Jurkat, Clone E6-1 (cell line): Measurements from ENCODE around the gene CHMP4B.
A peak's percentile ranks its signal among the peaks of the same experiment; 100 is the strongest.
"Not testable (repeated sequence)": the region's sequence is repeated elsewhere in the genome, so short reads cannot be mapped to it uniquely, and the experiment has no call there.

ENCODE experiments used
- DNase-seq: peaks from one replicate; pipeline ENCODE4 v3.0.0-alpha.2; 2011; ENCODE audit warnings: low read depth, low spot score
- H3K4me3 ChIP-seq: 2 replicates; pipeline ENCODE4 v1.5.1; 2011; ENCODE audit warnings: mild to moderate bottlenecking, low read length, control low read depth, moderate library complexity

CHMP4B gene

DNA sequence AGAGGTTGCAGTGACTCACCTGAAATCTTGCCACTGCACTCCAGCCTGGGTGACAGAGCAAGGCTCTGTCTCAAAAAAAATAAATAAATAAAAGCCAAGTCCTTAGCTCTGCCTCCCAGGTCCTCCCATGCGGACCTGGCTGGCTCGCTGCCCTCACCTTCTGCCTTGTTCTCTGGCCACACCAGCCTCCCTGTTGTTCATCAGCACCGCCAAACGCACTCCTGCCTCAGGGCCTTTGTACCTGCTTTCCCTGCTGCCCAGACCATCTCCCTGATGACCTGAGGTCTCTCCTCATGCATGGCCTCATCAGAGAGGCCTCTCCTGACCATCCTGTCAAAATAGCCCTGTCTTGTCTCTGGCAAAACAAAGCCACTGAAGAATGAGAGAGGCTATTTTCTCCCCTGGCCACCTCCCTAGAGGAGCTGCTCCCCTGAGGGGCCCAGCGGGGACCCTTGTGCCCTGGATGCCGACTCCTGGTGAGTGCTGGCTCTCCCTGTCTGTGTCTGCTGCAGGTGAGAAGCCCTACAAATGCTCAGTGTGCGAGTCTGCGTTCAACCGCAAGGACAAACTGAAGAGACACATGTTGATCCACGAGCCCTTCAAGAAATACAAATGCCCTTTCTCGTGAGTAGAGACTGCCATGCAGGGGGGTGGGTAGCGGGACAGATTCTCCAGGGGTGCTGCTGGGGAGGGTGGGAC, 22.6 kb upstream of the CHMP4B start:
- no peak overlapping the region for H3K4me3 ChIP-seq
- no peak for DNase-seq

DNA sequence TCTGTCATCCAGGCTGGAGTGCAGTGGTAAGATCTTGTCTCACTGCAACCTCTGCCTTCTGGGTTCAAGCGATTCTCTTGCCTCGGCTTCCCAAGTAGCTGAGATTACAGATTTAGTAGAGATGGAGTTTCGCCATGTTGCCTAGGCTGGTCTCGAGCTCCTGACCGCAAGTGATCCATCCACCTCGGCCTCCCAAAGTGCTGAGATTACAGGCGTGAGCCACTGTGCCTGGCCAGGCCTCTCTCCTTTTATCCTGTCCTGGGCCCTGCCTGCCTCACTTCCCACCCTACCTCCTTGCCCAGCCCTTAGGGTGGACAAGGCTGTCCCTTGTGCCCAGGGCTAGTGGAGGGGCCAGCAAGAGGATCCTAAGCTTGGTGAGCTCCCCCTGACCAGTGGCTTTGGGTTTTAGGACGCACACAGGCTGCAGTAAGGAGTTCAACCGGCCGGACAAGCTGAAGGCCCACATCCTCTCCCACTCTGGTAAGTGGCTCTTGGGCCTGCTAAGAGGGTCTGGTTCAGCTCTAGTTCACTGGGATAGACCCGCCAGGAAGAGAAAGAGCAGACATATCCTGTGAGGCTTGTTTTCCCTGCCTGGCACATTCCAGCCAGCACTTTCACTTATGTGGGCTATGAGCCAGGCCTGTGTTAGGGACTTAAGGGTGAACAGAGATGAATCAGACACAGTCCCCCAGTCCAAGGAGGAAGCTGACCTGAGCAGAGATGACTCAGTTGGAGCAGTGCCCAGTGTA, 21.9 kb upstream of the CHMP4B start:
- no peak overlapping the region for H3K4me3 ChIP-seq
- DNase-seq: no peak

DNA sequence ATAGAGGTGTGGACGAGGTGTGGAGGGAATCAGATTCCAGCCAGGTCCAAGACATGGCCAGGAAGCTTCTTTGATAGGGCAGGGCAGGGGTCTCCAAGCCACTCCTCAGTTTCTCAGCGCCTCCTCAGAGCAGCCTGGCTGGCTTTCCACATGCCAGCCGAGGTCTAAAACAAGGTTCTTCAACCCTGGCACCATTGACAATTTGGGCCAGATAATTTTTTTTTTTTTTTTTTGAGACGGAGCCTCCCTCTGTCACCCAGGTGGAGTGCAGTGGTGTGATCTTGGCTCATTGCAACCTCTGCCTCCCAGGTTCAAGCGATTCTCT, 21.3 kb upstream of the CHMP4B start:
- DNase-seq: no peak
- H3K4me3 ChIP-seq: no peak overlapping the region

DNA sequence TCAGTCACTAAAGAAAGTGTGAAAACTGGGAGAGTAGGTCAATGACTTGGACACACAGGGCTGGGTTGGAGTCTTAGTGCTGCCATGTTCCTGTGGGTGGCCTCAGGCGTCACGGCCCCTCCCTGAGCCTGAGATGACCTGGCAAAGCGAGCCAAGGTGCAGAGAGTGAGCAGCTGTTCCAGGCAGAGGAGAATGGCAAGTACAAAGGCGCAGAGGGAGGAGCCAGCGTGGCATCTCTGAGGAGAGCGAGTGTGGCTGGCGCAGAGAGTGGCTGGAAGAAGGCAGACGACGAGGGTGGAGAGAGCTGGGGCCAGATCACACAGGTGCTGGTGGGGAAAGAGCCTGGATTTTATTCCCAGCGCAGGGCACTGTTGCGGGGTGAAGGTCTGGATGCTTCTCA, 20.6 kb upstream of the CHMP4B start:
- no peak for DNase-seq

DNA sequence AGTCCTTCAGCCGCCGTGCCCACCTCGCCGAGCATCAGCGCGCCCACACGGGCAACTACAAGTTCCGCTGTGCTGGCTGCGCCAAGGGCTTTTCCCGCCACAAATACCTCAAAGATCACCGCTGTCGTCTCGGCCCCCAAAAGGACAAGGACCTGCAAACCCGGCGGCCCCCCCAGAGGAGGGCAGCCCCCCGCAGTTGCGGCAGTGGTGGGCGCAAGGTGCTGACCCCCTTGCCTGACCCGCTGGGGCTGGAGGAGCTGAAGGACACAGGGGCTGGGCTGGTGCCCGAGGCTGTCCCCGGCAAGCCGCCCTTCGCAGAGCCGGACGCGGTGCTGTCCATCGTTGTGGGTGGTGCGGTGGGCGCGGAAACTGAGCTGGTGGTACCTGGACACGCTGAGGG, 20.1 kb upstream of the CHMP4B start:
- no peak overlapping the region for H3K4me3 ChIP-seq
- no peak for DNase-seq

More for the DNA sequence above, 20.6 kb upstream of the CHMP4B start:
- no peak overlapping the region for H3K4me3 ChIP-seq

DNA sequence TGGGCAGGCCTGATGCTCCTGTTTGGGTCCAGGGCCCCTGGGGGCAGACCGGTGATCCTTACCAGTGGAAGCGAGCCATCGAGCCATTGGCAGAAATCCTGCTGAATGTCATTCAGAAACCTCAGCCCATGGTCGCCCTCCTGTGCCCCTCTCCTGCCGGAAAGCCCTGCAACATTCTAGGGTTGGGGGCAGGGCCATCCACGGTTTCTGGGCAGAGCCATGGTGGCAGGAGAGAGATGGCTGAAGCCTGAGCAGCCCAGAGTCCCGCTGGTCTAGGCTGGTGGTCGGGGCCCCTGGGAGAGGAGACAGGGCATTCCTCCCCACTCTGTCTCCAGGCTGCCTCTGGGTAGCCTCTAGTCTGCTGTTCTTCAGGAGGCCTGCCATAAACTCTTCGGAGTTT, 19.6 kb upstream of the CHMP4B start:
- no peak for DNase-seq
- no peak overlapping the region for H3K4me3 ChIP-seq

DNA sequence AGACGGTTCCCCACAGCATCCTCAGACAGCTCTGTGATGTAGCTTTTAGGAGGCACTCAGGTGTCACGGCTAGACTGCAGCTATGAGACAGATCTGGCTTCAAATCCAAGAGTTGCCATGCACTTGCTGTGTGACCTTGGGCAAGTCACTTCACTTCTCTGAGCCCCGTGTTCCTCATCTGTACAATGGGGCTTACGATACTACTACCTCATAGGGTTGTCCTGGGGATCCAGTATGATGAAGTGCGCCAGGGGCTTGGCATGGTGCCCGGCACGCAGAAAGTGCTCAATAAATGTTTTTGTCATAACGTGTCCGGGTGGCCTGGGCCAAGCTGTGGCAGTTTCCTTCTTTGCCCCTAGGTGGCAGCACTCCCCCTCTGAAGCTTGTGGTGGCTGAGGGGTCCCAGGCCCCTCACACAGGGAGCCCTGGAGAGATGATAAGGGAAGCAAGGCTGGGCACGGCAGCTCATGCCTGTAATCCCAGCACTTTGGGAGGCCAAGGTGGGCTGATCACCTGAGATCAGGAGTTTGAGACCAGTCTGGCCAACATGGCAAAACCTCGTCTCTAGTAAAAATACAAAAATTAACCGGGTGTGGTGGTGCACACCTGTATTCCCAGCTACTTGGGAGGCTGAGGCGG, 19.1 kb upstream of the CHMP4B start:
- H3K4me3 ChIP-seq: no peak overlapping the region
- no peak for DNase-seq

DNA sequence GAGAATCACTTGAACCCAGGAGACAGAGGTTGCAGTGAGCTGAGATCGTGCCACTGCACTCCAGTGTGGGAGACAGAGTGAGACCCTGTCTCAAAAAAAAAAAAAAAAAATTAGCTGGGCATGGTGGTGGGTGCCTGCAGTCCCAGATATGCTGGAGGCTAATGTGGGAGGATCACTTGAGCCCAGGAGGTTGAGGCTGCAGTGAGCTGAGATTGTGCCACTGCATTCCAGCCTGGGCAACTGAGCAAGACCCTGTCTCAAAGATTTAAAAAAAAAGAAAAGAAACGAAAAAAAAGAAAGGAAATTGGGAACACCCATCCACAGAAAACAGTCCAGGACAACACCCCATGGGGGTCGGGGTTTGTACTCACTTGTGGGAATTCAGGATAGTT, 18.6 kb upstream of the CHMP4B start:
- H3K4me3 ChIP-seq: not testable (repeated sequence)

DNA sequence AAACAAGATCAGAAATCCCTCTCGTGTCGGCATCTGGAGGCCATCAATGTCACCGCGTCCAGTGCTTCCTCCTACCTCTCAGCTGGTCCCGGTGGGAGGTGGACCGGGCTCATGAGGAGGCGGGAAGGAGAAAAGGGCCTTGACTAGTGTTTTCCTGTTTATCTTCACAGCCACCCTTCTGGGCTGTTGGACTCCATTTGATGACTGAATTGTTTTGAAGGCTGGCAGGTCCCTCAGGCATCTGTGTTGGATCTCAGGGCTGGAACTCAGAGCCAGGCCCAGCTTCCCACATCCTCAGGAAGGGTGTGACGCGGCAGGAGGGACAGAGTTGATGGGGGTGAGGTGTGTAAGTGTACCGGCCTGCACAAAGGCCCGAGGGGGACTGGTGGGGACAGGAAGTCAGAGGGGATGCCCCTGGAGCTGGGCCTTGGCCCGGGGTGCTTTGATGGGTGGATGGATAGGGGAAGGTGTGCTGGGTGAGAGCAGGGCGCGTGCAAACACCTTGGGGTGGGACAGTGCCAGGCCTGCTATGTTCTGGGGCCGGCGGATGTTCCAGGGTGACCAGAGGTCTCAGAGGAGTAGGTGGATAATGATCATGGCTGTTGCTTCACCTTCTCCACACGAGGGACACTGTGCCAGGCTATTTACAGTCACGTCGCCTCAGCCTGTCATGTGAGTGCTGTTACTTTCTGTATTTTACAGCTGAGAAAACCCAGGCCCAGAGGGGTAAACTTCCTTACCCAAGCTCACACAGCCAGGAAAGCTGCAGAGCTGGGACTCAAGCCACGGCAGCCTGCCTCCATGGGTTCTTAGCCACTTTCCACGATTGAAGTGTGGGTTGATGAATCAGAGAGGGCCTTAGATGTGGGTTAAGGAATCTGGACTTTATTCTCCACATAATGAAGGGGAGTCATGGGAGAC, 17.9 kb upstream of the CHMP4B start:
- DNase-seq: no peak
- H3K4me3 ChIP-seq: no peak overlapping the region

More for the DNA sequence above, 18.6 kb upstream of the CHMP4B start:
- not testable (repeated sequence) for DNase-seq

DNA sequence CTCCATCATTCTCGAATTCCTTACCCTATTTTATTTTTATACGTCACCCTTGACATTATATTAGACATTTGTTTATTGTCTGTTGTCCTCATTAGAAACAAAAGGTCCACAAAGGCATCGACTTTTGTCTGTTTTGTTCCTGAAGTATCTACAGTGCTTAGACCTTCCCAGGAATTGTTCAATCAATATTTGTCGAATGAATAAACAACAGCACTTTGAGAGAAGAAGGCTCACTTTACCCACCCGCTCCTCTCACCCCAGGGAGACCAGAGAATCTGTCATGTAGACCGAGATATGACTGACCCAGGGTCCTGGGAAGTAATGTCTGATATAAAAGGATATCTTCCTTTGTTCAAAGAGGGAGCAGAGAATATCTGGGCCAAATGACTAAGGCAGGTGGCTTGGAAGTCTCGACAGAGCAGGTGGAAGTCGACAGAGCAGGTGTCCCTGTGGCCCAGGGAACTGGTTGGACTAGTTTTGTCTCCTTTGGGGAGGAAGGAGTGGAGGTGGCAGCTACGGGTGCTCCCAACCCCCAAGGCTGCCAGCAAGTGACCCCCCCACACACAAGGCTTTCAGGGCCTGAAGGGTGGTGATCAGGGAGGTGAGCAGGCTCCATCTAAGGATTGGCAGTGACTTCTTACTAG, 14.8 kb upstream of the CHMP4B start:
- no peak for DNase-seq
- H3K4me3 ChIP-seq: no peak overlapping the region

DNA sequence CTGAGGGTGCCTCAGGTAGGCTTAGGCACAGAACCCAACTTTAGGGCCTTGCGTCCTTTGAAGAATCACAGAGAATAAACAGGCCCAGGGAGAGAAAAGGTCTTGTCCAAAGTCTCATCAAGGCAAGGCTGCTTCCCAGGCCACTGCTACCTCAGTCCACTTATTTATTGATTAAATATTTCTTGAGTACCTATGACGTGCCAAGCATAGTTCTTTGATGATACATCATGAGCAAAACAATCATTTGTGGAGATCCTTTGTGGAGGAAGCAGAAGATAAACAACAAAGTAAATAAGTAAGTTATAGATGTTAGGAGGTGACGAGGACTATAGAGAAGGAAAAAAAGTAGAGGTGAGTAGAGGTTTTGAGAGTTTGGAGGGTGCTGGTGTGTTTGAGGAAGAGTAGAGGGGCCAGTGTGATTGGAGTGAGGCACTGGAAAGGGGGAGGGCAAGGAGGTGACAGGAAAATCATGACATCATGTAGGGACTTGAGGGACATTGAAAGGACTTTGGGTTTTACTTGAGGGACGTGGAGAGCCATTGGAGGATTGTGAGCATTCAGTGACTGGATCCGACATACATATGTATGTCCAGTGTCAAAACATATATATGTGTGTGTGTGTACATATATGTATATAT, 14.1 kb upstream of the CHMP4B start:
- DNase-seq: no peak
- H3K4me3 ChIP-seq: no peak overlapping the region

DNA sequence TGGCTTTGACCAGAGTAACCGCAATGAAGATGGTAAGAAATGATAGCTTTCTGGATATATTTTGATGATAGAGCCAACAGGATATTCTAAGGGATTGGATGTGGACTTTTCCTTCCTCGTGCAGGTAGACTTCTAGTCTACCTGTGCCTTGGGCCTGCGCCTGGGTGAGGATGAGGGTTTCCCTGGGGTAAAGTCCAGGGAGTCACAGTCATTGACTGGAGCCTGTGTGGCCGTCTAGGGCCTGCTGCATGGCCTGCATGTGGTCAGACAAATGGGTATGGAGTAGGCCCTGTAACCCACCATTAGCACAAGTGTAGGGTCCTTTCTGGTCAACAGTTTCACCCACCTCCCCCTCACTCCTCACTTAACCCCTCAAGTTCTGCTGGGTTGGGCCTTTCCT, 12.7 kb upstream of the CHMP4B start:
- no peak overlapping the region for H3K4me3 ChIP-seq
- DNase-seq: no peak

DNA sequence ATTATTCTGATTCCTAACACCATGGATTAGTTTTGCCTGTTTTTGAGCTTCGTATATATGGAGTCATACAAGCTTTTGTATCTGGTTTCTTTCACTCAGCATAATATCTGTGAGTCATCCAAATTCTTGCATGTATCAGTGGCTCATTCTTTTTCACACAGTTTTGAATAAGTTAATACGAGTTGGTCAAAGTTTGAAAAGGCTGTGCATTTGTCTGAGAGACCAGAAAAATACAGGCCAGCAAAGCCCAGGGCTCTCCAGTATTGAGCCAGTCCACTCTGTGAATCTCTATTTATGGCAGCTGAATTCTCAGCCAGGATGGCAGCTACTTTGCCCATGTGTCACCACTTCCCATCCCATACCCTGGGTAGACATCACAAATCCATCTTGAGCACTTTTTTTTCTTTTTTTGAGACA, 7.2 kb upstream of the CHMP4B start:
- DNase-seq: no peak
- no peak overlapping the region for H3K4me3 ChIP-seq

DNA sequence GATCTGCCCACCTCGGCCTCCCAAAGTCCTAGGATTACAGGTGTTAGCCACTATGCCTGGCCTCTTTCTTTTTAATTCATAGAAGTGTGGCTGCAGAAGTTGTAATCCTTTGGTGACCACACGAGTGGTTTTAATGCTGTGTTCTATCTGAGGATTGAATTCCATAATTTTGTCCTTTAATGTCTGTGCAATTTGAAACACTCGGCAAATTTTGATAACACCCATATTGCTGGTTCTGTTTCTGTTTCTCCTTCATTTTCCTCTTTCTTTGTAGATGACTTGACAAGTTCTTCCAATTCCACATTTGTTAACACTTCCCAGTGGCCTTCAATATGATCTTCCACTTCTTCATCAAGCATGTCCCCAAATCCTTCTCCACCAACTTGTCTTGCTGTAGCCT, 2.8 kb upstream of the CHMP4B start:
- DNase-seq: no peak
- H3K4me3 ChIP-seq: no peak overlapping the region

DNA sequence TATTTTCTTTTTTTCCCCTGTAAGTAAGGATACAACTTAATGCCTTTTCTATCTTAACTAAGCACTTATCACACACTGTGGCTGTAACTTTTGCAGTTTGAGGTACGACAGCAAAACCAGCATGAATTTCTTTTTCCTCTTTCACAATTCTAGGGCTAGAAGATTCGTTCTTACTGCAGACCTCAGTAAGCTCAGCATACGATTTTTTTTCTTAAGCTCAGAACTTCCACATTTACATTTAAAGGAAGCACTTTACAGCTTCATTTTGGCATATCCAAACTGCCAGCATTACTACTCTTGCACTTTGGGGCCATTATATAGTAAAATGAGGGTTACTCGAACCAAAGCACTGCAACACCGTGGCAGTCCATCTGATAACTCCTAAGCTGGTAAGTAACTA, 889 bp upstream of the CHMP4B start:
- no peak for DNase-seq

DNA sequence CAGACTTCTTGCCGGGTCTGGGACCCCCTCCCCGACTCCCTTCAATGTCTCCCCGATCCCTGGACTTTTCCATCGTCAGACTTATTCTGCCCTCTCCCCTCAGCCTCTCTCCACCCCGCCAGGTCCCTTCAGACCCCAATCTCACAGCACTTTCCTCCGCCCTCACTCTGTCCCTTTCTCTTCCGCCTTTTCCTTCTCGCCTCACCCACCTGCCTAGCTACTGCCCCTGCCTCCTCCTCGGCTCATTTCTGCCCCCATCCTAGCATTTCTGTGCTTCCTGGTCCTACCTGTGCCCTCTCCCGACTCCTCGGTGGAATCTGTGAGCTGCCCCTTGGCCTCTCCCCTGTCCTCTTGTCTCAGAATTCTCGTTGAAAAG, 616 bp downstream of the CHMP4B start:
- peak overlapping the region; percentile 95 for H3K4me3 ChIP-seq
- DNase-seq: no peak

More for the DNA sequence above, 889 bp upstream of the CHMP4B start:
- no peak overlapping the region; the same call in 1 of the 2 replicates for H3K4me3 ChIP-seq

DNA sequence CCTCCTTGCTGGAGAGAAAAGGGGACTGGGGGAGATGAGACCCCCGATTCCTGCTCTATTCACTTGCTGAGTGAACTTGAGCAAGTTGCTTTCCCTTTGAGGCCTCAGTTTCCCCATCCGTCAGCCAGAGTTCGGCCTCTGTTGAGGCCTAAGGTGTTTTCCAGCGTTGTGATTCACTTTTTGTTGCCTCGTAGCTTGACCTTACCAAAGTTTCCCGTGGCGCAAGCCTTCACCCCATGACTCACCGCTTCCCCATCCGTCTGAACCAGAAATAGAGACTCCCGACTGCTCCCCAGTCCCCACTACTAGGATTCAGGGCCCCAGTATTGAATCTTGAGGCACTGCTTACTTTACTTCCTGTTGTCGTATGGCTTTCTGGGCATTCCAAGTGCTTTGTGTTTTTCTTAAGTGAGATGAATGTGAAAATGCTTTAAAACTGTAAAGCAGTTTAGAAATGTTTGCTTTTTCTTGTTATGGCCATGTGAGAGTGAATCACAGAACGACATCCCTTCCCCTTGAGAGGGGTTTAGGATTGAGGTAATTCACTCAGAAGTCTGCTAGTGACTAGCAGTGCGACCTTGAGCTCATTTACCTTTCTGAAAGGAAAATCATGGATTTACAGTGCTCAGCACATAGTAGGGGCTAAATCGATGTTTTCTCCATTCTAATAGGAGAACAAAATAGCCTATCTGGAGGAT, 1.2 kb downstream of the CHMP4B start:
- DNase-seq: no peak
- peak overlapping the region; percentile 95 for H3K4me3 ChIP-seq

DNA sequence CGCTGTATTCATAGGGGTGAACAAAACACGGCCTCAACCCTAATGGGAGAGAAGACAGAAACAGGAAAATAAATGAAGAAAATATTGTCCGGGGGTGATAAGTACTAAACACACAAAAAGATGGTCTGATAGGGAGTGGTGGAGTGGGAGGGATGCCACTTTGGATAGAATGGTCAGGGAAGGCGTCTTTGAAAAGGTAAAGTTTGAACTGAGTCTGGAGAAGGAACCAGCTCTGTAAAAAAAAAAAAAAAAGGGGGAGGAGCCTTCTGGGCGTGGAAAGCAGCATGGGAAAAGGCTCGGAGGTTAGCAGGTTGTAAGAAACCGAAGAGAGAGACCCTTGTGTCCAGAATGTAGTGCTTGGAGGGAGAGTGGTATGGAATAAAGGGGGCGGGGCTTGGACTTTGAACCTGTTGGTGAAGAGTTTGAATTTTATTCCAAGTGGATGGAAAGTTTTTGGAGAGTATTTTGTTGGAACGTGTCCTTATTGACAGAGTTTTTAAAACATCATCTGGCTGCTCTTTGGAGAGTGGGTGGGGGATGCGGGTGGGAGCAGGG, 1.8 kb downstream of the CHMP4B start:
- peak overlapping the region; percentile 95 for H3K4me3 ChIP-seq
- DNase-seq: no peak
